TTC549 (cell line): ENCODE data around the gene MTHFSD.

Source experiments
- FAIRE-seq: peaks from 2 replicates; lab custom pipeline; 2012; peaks lifted over from hg19 to GRCh38; lab: Jason Lieb, UNC

The MTHFSD gene

DNA sequence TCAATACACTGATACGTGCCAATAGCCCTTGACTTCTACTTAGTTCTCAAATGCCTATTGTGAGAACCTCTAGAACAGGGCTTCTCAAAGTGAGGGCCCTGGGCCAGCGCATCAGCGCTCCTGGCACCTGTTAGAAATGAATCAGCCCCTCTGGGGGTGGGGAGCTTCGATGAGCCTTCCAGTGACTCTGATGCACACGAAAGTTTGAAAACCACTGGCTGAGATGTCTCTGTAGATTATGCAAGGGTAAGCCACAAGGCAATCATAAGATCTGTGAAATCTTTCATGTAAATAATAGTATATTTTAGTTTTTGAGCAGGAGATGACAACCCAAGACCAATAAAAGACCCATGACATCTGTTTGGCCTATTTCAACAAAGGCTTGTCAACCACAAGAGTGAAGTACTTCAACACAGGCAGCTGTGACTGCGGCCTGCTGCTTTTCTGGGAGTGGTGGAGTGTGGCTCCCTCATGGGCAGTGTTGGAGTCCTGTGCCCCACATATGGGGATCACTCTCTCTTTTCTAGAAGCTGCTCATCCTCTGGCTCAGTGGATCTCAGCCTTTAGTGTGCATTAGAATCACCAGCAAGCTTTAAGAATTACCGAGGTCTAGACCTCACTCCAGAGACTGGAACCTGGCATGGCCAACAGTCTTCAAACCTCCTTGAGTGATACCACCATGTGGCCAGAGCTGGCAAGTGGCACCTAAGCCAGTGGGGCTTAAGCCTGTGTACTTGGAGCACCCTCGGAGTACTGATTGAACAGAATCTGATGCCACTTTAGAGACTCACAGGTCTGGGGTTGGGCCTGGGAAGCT, 5.8 kb downstream of the MTHFSD start:
- FAIRE-seq: no peak

DNA sequence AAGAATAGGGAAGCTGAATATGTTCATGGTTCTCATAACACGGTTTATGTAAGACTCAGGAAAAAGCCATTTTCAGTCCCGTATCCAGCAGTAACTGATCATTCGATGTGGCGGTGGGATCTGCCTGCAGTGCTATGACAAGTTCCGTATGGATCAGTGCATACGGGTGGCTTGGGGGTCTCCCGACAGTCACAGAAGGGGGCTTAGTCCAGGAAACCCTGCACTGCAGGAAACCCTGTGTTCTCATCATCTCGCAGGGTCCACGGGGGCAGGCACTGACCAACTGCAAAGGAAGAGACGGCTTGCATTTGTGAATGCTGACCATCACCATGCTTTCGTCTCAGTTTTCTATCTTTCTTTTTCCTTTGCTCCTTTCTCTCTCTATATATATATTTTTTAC, 7.7 kb downstream of the MTHFSD start:
- no peak for FAIRE-seq

DNA sequence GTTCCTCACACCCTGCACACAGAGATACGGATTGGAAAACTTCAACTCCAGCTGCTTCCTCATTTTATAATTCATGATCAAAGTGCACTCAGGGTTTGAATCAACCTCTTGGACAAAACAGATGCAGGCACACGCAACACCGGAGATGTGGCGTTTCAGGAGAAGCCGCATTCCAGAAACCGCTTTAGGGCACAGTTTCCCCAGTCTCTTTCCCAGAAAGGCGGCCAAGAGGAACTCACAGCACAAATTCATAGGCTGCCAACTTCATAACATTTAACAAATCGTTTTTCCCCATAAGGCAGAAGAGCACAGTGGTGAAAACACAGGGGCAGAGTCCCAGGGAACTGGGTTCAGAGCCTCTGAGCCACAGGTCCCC, 8.4 kb downstream of the MTHFSD start:
- FAIRE-seq: no peak

DNA sequence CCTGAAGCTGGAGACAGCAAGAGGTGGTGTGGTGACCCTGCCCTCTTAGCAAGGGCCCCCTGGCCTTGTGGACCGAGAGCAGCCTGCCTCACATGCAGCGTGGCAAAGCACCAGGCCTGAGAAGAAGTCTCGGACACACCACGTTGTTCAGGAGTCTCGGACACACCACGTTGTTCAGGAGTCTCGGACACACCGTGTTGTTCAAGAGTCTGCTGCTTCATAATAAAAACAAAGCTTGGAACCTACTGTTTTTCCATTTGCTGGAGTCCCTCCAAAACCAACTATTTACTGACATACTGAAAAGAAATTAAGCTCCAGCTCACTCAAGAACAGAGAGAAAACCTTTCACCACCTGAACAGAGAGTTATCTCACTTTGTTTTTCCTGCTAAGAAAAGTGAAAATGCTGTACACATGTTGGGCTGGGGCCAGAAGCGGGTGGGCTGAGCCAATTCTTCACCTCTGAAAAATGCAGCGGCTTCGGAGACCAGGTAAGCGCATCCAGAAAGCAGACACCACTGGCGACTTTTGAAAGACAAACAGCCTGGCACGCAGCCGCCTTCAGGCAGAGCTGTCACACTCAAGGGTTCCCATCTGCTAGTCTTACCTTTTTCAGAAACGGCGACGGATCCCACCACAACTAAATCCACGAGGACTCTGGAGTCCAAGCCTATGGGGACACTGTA, 8.9 kb downstream of the MTHFSD start:
- FAIRE-seq: no peak

DNA sequence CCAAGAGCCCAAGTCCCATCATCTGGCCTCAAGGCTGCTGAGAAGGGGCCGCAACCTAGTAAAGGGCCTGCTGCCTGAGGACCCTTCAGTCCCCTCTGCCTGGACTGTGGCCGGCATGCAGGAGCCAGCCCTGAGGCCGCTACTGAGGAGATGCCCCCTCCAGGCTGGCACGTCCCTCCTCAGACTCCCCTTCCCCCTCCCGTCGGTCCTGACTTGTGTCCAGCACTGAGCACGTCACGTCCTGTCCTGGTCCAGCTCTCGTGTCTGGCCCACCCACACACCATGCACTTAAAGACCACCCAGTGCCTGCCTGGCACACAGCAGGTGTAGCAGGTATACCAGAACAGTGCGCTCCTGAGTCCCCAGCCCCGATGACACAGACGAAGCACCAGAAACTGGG, 9.6 kb downstream of the MTHFSD start:
- no peak for FAIRE-seq

DNA sequence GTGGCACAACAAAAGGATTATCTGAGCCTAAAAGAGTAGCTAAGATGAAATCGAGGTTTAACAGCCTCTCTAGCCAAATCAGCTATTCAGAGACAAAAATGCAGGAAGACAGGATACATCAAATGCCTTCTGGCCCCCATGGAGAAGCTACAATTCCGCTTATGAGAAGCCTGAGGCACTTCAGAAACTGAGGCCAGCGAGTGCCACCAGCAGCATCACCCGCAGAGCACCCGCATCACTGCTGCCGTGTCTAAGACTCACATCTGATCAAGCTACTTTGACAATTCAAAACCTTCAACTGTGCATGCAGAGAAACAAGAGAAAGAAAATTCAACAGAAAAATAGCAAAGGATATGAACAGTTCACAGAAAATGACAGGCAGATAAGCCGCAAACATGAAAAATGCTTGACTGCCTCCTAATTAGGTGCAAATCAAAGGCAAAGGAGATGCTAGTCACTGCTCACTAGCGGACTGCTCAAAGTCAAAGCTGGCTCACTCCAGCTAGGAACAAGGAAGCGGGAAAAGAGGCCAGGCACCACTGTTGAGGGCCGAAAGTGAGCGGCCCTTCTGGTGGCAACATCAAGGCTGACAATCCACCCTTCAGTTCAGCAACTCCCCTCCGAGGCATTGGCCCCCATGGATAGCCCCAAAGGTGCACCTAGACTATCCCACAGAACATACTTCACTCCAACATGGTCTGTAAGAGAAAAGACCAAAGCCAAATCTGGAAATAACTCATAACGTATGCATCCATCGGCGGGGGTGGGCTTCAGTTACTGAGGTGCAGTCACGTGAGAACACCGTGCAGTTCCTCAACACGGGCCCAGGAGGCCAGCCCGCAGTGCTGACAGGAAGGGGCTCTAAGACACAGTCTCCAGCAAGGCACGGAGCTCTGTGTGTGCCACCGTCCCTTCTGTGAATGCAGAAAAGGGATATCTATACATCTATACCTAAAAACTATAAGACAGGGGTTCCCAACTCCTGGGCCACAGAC, 12.0 kb downstream of the MTHFSD start:
- no peak for FAIRE-seq

DNA sequence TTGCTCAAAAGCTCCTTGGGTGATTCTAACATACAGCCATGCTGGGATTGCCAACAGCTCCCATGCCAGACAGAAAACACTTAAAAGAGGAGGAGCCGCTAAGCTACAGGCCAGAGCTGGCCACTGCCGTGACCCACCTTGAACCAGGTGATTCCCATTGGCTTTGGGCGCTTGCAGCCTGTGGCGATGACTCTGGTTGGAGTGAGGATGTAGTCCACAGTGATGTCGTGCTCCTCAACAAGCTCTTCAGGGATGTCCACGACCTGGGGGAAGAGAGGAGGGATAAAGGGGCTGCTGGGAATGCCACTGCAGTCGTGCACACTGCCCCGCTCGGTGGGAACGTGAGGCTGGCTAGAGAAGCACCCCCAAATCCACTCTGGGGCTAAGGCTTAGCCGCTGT, 13.5 kb downstream of the MTHFSD start:
- no peak for FAIRE-seq

DNA sequence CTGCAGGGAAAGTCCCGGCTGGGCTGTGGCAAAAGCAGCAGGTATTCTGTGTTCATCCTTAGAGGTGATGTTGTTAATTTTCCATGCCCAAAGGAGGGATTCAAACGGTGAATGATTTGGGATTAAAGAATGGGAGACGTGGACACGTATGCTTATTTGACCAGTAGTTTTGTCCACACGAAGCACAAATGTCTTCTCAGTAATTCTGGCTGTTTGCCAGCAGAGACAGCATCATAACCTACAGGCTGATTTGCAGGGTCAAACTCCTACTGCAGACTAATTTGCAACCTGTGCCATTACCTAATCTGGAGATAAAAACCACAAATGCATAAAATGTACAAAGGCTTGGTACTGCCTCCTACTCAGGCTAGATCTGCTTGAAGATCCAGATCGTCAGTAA, 14.1 kb downstream of the MTHFSD start:
- FAIRE-seq: no peak

DNA sequence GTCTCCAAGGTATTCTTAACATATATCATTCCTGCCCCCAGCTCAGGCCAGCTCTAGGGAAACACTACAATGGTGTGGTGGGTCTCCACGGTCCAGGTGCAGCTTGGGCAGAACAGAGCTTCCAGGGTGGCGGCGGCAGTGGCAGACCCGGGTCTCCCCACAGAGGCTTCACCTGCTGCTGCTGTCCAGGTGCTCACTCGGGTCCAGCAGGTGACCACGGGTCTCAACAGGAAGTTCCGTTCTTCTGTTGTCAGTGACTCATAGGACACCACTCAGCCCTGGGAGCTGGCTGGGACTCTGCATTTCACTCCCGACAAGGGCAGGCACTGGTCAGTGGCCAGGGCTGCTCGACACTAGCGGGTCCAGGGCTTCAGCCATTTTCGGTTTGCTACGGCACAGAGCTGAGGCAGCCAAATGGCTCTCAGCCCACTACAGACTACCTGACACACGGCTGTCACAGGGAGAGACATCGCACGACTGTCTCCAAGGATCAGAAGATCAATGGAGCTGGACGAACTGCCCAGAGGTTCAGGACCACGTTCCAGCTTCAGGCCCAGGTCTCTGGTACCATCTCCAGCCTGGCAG, 16.7 kb downstream of the MTHFSD start:
- FAIRE-seq: no peak

DNA sequence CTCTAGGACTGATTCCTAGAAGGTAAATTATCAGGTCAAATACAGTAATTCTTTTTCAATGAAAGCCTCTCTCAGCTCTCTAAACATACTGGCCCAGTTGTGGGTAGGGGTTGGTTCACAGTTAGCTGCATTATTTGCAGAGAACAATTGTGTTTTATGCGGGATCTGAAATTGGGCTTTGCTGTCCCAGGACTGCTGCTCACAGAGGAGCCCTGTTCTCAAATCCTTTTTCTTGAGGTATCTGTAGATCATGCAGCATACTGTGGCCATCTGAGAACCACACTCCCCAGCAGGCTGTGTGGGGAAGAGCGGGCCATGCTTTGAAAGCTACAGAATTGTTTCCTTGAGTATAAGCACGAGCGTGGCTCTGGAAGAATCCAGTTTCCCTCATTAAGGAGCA, 17.5 kb downstream of the MTHFSD start:
- no peak for FAIRE-seq

DNA sequence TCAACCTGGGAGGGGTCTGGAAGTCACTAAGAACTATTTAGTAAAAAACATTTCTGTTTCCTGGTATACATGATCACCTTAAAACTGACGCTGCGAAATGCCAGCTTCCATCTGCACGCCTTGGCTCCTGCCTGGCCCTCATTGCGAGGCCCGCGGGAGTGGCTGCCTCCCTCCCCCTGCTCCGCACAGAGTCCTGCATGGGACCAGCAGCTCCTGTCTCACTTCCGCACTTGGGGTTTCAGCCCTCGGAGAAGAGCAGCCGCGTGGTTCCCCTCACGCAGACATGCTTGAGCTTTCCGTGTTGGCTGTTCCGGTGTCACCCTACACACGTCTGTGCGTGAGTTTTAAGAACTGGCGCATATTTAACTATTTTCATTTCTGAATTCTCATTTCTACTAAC, 18.4 kb downstream of the MTHFSD start:
- no peak for FAIRE-seq

DNA sequence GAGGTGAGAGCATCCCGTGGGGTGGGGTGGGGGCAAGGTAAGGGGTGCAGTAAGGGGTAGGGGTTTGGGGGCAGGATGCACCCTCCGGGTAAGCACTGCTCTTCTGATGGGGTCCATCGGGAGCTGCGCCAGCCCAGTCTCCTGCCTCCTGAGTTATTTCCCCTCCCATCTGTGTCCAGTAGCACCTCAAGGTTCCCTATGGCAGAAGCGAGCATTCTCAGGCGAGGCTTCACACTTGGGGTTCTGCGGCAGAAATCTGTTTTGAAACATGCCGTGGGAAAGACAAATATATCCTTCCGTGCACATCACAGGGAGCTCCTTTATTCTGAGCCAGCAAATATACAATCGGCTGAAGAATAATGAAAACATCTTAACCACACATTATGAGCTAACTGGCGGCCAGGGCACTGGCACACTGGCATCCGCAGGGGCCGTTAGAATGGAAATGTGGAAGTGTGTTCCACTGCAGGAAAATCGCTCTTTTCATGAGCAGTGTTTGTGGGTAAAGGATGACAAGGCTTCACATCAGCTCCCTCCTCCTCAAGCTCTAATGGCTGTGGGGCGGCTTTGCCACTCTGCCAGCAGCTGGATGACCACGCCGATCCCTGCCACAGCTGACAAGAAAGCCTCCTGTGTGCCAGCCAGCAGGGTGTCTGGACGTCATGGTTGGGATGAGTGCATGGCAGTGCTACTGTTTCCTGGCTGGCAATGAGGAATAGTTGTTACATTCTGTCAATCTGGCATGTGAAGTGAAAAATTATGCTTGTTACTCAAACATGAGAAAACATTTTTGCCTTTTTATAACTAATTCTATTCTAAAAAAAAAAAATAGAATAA, 20.0 kb downstream of the MTHFSD start:
- no peak for FAIRE-seq

DNA sequence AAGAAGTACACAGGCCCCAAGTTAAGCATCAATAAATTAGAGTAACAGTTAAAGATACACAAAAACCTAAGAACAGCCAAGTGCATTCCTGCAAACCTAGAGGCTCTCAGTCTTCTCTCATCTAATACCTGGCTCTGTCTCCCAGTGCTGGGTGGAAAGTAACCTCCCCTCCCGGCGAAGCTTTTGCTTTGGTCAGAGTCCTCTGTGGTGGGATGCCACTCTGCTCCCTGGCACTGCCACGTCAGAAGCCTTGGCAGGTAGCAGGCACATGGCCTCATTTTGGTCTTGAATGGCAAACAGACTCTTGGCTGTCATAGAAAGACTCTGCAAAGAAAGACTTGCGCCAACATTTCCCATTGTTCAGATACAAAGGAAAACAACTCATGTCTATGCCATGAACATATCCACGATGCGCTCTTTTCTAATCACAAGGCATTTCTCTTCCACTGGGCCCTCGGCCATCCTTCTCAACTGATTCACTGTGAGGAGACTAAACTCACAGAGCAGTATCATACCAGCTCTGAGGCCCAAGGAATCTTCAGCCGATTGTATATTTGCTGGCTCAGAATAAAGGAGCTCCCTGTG, 21.2 kb downstream of the MTHFSD start:
- no peak for FAIRE-seq

DNA sequence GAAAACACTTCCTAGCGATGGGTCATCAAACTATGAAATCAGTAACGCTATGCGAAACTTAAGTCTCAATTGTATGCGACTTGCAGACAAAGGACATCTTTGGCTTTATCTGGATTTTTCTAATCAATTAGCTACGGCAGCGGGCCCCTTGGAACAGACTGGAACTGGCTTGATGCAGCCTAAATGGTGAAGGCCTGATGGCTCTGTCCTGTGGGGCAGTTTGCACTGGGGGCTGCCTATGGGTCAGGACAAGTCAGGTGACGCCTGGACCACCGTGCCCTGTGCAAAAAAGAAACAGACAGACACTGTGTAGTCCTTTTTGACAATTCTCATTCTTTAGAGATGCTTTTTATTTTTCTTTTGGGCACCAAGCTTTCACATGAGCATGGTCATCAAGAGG, 22.0 kb downstream of the MTHFSD start:
- FAIRE-seq: no peak

DNA sequence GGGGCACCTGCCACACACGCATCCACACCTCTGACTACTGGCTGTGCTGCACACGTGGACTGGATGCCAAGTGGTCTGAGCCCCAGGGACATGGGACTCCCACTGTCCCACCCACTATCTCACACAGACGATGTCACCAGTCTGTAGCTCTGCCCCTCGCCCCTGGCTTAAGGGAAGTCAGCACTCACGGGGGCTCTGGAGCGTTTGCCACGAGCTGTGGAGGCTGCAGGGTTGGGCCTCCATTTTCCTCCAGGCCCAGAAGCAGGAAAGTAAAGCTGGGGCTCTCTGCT, 22.6 kb downstream of the MTHFSD start:
- FAIRE-seq: no peak

DNA sequence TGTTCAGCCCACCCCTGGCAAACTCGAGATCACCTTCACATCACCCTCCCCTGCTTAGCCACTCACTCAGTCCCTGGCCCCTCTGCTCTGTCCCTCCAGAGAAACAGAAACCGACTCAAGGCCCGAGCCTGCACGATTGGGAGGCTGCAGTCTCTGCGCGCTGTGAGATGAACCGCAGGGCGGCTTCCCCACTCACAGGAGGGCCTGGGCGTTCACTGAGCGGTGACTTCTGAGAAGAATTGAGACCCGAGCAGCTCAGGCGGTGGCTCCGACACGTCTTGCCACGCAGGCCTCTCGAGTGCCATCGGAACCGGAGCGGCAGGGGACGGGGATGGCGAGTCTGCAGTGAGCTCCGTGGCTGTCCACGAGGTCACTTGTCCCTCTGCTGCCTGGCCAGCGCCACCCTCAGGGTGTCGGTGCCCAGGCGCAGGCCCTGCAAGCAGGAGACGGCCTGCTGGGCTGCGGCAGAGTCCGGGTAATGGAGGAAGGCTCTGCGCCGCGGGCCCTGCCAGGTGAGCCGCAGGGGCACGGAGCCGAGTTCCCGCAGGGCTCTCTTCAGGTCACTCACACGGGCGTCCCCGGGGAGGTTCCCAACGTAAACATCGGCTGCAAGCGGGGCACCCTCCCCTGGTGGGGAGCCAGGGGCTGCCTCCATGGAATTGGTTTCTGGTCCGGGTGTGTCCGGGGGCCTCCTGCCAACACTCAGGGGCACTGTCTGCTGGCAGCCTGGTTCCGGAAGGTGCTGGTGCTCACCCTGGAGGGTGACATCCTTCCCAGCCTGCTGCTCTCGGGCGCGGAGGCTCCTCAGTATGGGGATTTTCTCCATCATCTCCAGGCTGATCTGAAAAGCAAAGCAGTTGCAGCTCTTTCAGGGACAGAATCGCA, 23.2 kb downstream of the MTHFSD start:
- FAIRE-seq: no peak

DNA sequence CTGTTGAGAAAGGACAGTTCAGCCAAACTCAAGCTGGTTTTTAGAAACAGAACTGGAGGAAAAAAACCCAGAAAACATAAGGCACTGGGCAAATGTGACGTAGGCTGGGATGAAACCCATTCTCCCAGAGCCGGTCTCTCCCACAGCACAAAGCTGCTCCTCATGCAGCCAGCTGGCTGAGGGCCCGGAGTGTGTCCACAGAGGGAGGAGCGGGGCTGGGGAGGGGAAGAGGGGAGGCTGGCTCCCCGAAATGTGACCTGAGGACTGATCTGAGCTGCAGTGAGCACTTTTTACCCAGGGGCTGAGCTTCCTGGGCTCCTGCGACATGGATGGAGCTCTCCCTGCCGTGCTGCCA, 23.9 kb downstream of the MTHFSD start:
- no peak for FAIRE-seq

DNA sequence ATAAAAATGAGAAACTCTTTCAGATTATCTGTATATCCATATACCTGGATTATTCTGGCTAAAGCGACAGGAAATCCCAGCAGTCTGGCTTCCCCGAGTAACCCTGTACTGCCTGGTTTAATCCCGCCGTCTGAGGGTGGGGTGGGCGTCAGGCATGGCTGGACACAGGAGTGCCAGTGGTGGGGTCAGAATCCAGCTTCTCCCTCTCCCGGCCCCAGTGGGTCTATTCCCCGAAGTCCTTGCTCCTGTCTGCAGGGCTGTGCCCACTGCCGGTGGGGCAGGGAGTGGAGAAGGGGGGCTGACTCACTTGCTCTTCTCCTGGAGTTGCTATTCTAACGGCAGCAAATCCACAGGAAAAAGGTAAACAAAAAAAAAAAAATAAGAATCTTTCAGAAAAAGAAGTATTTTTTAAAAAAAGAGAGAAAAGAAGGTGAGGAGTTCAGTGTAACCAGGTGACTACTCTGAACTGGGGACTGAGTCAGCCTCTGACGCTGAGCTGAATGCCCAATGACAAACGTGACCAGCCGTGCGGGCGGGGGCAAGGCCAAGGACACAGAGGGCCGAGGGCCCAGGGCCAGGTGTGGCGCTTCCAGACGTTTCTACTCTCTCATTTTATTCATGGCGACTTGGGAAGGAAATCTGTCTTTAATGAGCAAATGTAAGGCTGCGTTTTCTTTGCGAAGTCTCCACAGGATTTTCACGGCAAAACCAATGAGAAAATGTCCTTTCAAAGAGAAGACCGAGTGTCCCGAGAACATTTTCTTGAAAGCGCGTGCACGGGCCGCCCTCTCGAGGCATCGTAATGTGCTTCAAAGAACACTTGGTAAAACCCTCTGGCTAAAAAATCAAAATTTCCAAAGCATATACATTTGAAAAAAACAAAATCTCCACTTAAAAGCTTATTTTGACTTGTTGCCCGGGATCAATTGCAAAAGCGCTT, 24.5 kb downstream of the MTHFSD start:
- FAIRE-seq: no peak

DNA sequence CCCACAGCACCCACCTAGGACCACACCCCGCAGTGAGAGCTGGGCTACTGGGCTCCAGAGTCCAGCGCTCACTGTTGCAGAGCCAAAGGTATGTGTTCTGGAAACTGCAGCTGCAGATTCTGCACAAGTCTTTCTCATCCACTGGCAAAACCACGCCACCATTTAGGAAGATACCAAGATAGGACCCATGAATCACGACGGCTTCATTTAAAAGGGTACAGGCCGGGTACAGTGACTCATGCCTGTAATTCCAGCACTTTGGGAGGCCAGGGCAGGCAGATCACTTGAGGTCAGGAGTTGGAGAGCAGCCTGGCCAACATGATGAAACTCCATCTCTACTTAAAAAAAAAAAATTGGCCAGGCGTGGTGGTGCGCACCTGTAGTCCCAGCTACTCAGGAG, 25.9 kb downstream of the MTHFSD start:
- FAIRE-seq: no peak
